GM13977 (cell line): ENCODE results near the gene HOXC9.

Experiments used
- DNase-seq: peaks from one replicate; pipeline ENCODE4 v3.0.0; 2012; ENCODE audit warnings: low spot score
- in situ Hi-C: fragments of 300-500 bp; cut with MboI; formaldehyde crosslinking; loops from one replicate; pipeline ENCODE4 v1.12.0; 2022; ENCODE audit warnings: low sequenced_read_pairs, low pct_unique_long_range_greater_than_20kb, mixed read lengths, inconsistent platforms; ENCODE audit not compliant: unreplicated experiment
- TF ChIP-seq, protein P1 (sequence below): IDR thresholded peaks from 2 replicates; pipeline ENCODE4 v1.5.1; 2012; ENCODE audit warnings: mild to moderate bottlenecking, control low read depth; ENCODE audit not compliant: insufficient read depth; ENCODE audit errors: extremely low read depth, missing control alignments

Gene HOXC9

GRCh38 chr12:54042970-54043853 is 43.3 kb downstream of the HOXC9 start:
- in situ Hi-C loops, result loop anchor here (25.0 kb wide), 1 partner anchor 106 kb away; the partner anchor contains the start of gene HOXC13
- no peak for DNase-seq
- TF ChIP-seq, protein P1, sequence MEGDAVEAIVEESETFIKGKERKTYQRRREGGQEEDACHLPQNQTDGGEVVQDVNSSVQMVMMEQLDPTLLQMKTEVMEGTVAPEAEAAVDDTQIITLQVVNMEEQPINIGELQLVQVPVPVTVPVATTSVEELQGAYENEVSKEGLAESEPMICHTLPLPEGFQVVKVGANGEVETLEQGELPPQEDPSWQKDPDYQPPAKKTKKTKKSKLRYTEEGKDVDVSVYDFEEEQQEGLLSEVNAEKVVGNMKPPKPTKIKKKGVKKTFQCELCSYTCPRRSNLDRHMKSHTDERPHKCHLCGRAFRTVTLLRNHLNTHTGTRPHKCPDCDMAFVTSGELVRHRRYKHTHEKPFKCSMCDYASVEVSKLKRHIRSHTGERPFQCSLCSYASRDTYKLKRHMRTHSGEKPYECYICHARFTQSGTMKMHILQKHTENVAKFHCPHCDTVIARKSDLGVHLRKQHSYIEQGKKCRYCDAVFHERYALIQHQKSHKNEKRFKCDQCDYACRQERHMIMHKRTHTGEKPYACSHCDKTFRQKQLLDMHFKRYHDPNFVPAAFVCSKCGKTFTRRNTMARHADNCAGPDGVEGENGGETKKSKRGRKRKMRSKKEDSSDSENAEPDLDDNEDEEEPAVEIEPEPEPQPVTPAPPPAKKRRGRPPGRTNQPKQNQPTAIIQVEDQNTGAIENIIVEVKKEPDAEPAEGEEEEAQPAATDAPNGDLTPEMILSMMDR, result no peak

DNA sequence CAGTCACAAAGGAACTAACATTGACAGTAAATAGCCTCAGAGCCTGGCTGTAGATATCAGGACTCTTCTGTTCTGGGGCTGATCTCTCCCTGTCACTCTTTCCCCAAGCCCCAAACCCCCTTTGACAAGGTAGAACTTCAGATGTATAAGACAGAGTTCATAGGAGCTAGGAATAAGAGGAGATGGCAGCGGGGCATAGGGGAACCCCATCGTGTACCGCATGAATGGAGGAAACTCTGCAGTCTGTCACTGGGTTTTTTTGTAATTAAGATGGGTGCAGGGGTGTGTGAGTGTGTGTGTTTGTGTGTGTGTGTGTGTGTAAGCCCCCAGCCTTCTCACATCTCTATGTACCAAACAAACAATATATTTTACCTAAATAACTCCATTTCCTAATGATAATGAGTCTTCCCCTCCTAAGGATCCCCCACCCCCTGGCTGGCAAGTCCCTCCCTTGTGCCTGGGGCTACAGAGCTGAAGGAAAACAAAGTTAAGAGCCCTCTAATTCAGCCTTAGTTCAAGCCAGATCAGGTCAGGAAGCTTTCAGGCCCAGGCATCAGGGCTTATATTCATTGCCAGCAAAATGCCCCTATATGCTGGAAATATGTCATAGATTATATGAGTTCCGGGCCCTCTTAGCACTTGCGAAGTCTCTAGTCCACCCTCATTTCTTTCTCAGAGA is 44.6 kb downstream of the HOXC9 start:
- in situ Hi-C loops, result loop anchor here (25.0 kb wide), 1 partner anchor 107 kb away; the partner anchor contains the start of gene HOXC13
- TF ChIP-seq, protein P1, result no peak
- DNase-seq, result no peak

GRCh38 chr12:54045401-54045800 is 45.4 kb downstream of the HOXC9 start:
- DNase-seq, result no peak
- in situ Hi-C loops, result loop anchor here (25.0 kb wide), 1 partner anchor 108 kb away; the partner anchor contains the start of gene HOXC13
- TF ChIP-seq, protein P1, result no peak

- in situ Hi-C loops, result loop anchor here (25.0 kb wide), 1 partner anchor 109 kb away; the partner anchor contains the start of gene HOXC13
- no peak for DNase-seq
- TF ChIP-seq, protein P1, result no peak
These were observed 46.0 kb downstream of the HOXC9 start for GRCh38 chr12:54045868-54046521.

GRCh38 chr12:54046809-54047159 is 46.8 kb downstream of the HOXC9 start:
- in situ Hi-C loops, result loop anchor here (25.0 kb wide), 1 partner anchor 109 kb away; the partner anchor contains the start of gene HOXC13
- no peak for DNase-seq
- TF ChIP-seq, protein P1, result no peak
